Endothelial cell of umbilical vein (primary cell): Measurements from ENCODE around the gene SDK2.

Experiments
- CTCF ChIP-seq, 2 donors: IDR thresholded peaks; 1 replicate in 1 of 2; 2 replicates in 1 of 2; pipeline ENCODE4 v1.5.1; 2011; ENCODE audit warnings: low read length in 2 of 2, mild to moderate bottlenecking in 2 of 2, moderate library complexity in 2 of 2, control low read depth in 1 of 2, inconsistent platforms in 1 of 2, low read depth in 1 of 2; ENCODE audit not compliant: insufficient read depth in 1 of 2; ENCODE audit errors: extremely low read depth in 1 of 2
- EZH2 ChIP-seq: IDR thresholded peaks from 2 replicates; pipeline ENCODE4 v1.6.1; 2012; ENCODE audit warnings: borderline replicate concordance, low read depth, mild to moderate bottlenecking, moderate library complexity, low read length, inconsistent platforms; ENCODE audit not compliant: severe bottlenecking
- FOS ChIP-seq: IDR thresholded peaks from 2 replicates; pipeline ENCODE4 v1.6.1; 2011; ENCODE audit warnings: mild to moderate bottlenecking, low read length, moderate library complexity, borderline replicate concordance; ENCODE audit not compliant: insufficient read depth
- MAX ChIP-seq: IDR thresholded peaks from 2 replicates; pipeline ENCODE4 v1.6.1; 2011; ENCODE audit not compliant: insufficient read depth, insufficient read length
- POLR2A ChIP-seq: IDR thresholded peaks from 2 replicates; pipeline ENCODE4 v1.6.1; 2012; ENCODE audit warnings: low read depth, mild to moderate bottlenecking, control low read depth, low read length
- POLR2AphosphoS5 ChIP-seq: IDR thresholded peaks from 2 replicates; pipeline ENCODE4 v1.6.1; 2012; ENCODE audit warnings: low read depth, mild to moderate bottlenecking, control low read depth, low read length, moderate library complexity; ENCODE audit not compliant: insufficient read depth

GRCh38 chr17:73689596-73690275 lies 45.5 kb upstream of the SDK2 start:
- TF ChIP-seq CTCF (IDR thresholded peaks at IDR 0.05; ENCODE audit: extremely low read depth in 1 of 2, insufficient read depth in 1 of 2, low read depth in 1 of 2, low read length in 2 of 2) (no peak), MAX (no peak), POLR2A (no peak), POLR2AphosphoS5 (no peak), EZH2 (no peak), FOS (no peak)
